Esophagus muscularis mucosa (tissue), 4 donors: Measurements from ENCODE around the gene KLF14. TPM values are rescaled to one million over a fixed set of nuclear protein-coding genes. Genes with fewer than 3 reads are reported as not detected.

ENCODE experiments used
- DNase-seq: peaks from one replicate; pipeline ENCODE4 v3.0.0-alpha.2; 2017; ENCODE audit errors: extremely low spot score
- H3K27ac ChIP-seq, 4 donors: fragments of 200-600 bp; sonication (generic); replicated peaks in 1 of 4; 1 replicate in 3 of 4; 2 replicates in 1 of 4; pipeline ENCODE4 v1.5.1; 2016 to 2019; ENCODE audit warnings: mild to moderate bottlenecking in 1 of 4
- H3K27me3 ChIP-seq, 4 donors: fragments of 200-600 bp; sonication (generic); one replicate each; pipeline versions ENCODE4 v1.5.1 to v1.6.0; 2016 to 2019
- H3K36me3 ChIP-seq, 4 donors: fragments of 200-600 bp; sonication (generic); one replicate each; pipeline ENCODE4 v1.5.1; 2016 to 2019
- H3K4me1 ChIP-seq, 4 donors: fragments of 200-600 bp; sonication (generic); one replicate each; pipeline ENCODE4 v1.5.1; 2016 to 2019
- H3K4me3 ChIP-seq, 4 donors: fragments of 200-600 bp; sonication (generic); 1 replicate in 2 of 4; 2 replicates in 2 of 4; pipeline ENCODE4 v1.5.1; 2016 to 2019; ENCODE audit warnings: mild to moderate bottlenecking in 4 of 4, moderate library complexity in 1 of 4
- H3K9me3 ChIP-seq, 4 donors: fragments of 200-600 bp; sonication (generic); 1 replicate in 3 of 4; 2 replicates in 1 of 4; pipeline ENCODE4 v1.5.1; 2016 to 2019
- CTCF ChIP-seq, 3 experiments: fragments of 200-600 bp in 2 of 3; fragments of 450-650 bp in 1 of 3; sonication (generic) in 2 of 3; IDR thresholded peaks; one replicate each; pipeline ENCODE4 v1.5.1; 2017 to 2019; ENCODE audit warnings: antibody characterized with exemption in 3 of 3, mild to moderate bottlenecking in 2 of 3, moderate library complexity in 1 of 3
- EP300 ChIP-seq: sonication (generic); formaldehyde crosslinking; IDR thresholded peaks from one replicate; pipeline ENCODE4 v1.6.1; 2017; ENCODE audit warnings: antibody characterized with exemption
- POLR2A ChIP-seq: fragments of 450-650 bp; IDR thresholded peaks from one replicate; pipeline ENCODE4 v1.6.1; 2017; ENCODE audit warnings: antibody characterized with exemption, moderate library complexity, mild to moderate bottlenecking, low read depth
- POLR2AphosphoS5 ChIP-seq, 2 donors: sonication (generic); formaldehyde crosslinking; IDR thresholded peaks; one replicate each; pipeline ENCODE4 v1.6.1; 2017; ENCODE audit warnings: antibody characterized with exemption in 2 of 2
- WGBS: methylation state at CpG from one replicate; pipeline ENCODE4 v1.1.5; 2018; 5-methylcytosine and 5-hydroxymethylcytosine counted together
- intact Hi-C: fragments of 100-400 bp; cut with DNase I; formaldehyde crosslinking; loops from one replicate; pipeline ENCODE4 v1.15.1; 2023
- total RNA-seq, 4 donors: library from RNA; depleted of rRNA; stranded (reverse); fragments of >200 nt; gene quantifications; one replicate each; pipeline versions ENCODE4 v1.1.0 to v1.2.1, GENCODE V29; 2016

The KLF14 gene
- total RNA-seq, 4 donors from 2014 or later: 0.26 TPM; not detected in 3

DNA sequence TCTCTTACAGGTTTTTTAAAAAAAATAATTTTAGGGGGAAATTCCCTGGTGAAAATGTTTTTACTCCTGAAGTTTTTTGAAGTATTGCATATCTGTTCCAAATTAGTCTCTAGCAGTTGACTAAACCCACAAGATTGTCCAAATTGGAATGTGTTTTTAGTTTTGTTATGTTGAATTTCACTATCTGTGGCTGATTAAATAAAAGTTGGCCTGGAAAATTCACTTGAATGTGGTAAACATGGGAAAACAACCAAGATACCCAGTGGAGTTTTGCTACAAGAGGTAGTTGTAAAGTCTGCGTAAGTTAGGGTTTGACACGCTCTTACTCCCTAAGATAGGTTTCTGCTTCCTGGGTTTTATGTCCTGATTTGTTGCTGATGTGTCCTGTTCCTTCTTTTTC is 51.0 kb downstream of the KLF14 start:
- TF ChIP-seq CTCF (IDR thresholded peaks at IDR 0.05) (no peak), EP300 (no peak), POLR2AphosphoS5 (IDR thresholded peaks at IDR 0.05) (no peak), POLR2A (no peak)
- no peak overlapping the region for H3K27ac ChIP-seq
- H3K4me1 ChIP-seq: no peaks in the 10 kb centered on the region
- no peak overlapping the region for H3K4me3 ChIP-seq
- no peaks in the 10 kb centered on the region for H3K36me3 ChIP-seq
- H3K27me3 ChIP-seq: no peaks in the 10 kb centered on the region
- no peak for DNase-seq
- no peaks in the 10 kb centered on the region for H3K9me3 ChIP-seq
- 98% methylated on average over 2 of the region's 2 CpGs for WGBS
- intact Hi-C loops: no loop called here

Other genes starting within 250 kb of the KLF14 start
- gene MEST, start 242.1 kb downstream of the KLF14 start, total RNA-seq: 1 to 10 TPM; 2.6 to 4.6 (median 3.1) TPM
- 10 to 100 TPM in 3 of 4 donors, 1 to 10 TPM in 1; 9.6 to 11.9 (median 10.7) TPM for gene COPG2, start 65.5 kb downstream of the KLF14 start, total RNA-seq
- not detected for gene TSGA13, start 47.7 kb downstream of the KLF14 start, total RNA-seq